GM19324 (cell line): ENCODE measurements around the gene GLYR1.
"Not testable (repeated sequence)": the region's sequence is repeated elsewhere in the genome, so short reads cannot be mapped to it uniquely, and the experiment has no call there.

Source experiments
- ATAC-seq: cut with Tn5 transposase; IDR thresholded peaks from one replicate; pipeline ENCODE4 v1.9.1; 2021; ENCODE audit warnings: mild to moderate bottlenecking, moderate library complexity; ENCODE audit not compliant: unreplicated experiment, low FRiP score

The GLYR1 gene

GRCh38 chr16:4795181-4795827 is 51.8 kb downstream of the GLYR1 start, which contains the start of gene SMIM22:
SMIM22 (plus strand) TSS chr16:4795369; CDS start chr16:4795735, 366 bp downstream.
- no peak for ATAC-seq

DNA sequence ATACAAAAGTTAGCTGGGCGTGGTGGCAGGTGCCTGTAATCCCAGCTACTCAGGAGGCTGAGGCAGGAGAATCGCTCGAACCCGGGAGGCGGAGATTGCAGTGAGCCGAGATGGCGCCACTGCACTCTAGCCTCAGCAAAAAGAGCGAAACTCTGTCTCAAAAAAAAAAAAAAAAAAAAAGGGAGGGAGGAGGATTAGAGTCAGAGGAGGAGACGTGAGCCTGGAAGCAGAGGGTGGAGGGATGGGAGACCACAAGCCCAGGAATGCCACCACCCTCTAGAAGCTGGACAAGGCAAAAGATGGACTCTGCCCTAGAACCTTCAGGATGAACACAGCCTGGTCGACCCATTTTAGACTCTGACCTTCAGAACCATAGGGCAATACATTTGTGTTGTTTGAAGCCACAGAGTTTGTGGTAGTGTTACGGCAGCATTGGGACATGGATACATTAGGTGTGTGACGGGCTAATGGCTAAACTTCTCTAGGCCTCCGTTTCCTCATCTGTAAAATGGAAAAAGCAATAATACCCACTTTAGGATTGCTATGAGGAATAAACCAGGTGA is 54.1 kb downstream of the GLYR1 start:
- ATAC-seq: no peak

DNA sequence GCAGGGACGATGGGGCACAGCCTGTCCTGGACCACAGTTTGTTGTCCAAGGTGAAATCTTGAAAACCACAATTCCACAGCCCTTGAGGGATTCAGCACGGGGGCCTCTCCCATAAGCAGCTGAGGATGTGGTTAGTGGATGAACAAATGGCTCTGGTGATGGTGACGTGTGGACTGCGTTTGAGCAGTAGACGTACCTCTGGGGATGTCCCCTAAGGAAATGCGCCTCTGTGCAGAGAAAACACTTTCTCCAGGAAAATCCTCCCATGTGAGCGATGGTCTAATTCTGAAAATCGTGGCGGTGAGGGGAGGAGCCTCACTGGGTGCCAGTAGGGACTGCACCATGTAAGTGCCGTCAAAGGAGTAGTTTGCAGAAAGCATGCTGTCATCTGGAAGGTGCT is 56.2 kb downstream of the GLYR1 start:
- no peak for ATAC-seq

- no peak for ATAC-seq
These were observed 56.8 kb downstream of the GLYR1 start for GRCh38 chr16:4790261-4790660.

GRCh38 chr16:4788910-4789309 is 58.2 kb downstream of the GLYR1 start:
- no peak for ATAC-seq

DNA sequence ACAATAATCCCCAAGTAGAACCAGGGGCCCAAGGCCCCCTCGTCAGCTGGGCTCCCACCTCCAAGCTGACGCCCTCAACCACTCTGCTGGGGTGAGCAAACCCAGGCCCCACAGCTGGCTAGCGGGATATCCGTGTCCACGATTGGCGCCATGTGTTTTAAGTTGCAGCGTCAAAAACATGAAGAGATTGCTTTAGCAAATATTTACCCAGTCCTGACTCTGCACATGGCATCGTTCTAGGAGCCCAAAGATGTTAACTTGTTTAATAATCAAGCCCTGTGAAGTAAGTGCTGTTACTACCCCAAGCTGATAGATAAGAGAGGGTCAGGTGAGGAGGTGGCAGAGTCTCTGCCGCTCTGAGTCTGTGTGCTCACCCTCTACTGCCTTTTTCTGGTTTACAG is 58.6 kb downstream of the GLYR1 start:
- ATAC-seq: no peak

- ATAC-seq: no peak
These were observed 59.2 kb downstream of the GLYR1 start, which contains the start of gene SEPTIN12 for GRCh38 chr16:4787627-4788482. SEPTIN12 (minus strand) TSS chr16:4788345; CDS start chr16:4787645, 700 bp downstream.

DNA sequence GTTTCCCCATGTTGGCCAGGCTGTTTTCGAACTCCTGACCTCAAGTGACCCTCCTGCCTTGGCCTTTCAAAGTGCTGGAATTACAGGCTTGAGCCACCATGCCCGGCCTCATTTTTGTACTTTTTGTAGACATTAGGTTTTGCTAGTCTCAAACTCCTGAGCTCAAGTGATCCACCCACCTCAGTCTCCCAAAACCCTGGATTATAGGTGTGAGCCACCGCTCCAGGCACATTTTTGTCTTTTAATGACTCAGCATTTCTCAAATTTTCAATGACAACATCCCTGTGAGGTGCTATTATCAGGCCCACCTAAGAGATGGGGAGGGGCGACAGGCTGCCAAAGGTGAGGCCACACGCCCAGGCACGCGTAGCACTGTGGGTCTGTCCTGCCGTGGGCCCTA is 60.0 kb downstream of the GLYR1 start:
- ATAC-seq: no peak

DNA sequence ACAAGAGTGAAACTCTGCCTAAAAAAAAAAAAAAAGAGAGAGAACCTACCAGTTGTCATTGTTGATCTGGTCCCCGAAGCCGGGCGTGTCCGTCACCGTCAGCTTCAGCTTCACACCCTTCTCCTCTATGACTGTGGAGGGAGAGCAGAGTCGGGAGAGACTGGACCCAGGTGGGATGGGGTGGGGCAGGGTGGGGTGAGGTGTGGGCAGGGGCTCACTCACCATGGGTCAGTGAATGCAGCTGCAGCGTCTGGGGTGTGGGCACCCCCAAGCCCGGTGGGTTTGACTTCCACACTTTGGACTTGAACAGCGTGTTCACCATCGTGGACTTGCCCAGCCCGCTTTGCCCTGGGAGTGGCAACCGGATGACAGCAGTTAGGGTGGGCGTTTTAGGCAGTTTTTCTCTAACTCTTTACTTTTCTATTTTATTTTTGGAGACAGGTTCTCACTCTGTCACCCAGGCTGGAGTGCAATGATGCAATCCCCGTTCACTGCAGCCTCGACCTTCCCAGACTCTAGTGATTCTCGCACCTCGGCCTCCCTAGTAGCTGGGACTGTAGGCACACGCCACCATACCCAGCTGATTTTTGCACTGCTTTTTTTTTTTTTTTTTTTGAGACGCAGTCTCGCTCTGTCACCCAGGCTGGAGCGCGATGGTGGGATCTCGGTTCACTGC is 61.2 kb downstream of the GLYR1 start:
- ATAC-seq: no peak

GRCh38 chr16:4784444-4784987 is 62.6 kb downstream of the GLYR1 start:
- ATAC-seq: not testable (repeated sequence)

GRCh38 chr16:4783951-4784336 is 63.1 kb downstream of the GLYR1 start:
- no peak for ATAC-seq

DNA sequence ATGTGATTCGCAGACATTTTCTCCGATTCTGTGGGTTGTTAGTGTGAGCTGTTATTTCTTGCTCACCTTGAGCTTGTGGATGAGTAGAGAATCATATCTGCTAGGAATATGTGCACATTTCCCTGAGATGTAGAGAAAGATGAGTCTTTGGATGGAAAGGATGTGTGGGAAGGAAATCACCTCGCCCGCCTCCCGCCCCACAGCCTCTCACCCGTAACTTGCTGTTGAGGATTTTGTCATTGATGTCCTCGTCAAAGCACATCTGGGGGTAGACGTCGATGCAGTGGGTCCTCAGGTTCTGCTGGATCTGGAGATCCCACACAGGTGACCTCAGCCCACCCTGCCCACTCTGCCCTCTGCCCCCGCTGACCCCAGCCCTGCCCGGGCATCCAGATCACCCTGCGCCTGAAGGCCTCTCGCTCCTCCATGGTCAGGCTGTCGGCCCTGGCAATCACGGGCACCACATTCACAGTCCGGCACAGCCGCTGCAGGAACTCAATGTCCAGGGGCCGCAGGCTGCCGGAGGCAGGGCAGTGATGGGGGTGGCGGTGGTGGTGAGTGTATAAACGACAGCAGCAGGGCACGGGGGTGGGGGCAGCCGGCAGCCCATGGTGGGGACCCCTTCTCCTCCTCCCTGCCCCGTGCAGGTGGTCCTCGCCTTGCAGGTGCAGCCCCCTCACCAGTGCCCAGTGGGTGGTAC is 63.7 kb downstream of the GLYR1 start:
- ATAC-seq: no peak

DNA sequence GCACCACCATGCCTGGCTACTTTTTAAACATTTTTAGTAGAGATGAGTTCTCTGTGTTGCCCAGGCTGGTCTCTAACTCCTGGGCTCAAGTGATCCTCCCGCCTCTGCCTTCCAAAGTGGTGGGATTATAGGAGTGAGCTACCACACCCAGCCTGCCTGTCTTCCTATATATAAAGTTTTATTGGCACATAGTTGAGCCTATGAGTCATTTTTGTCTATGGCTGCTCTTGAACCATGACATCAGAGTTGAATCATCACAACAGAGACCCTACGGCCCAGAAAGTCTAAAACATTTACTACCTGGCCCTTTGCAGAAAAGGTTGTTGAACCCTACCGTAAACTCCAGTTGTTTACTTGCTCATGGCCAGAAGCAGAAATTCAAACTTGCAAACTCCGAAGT is 66.9 kb downstream of the GLYR1 start:
- ATAC-seq: no peak

- no peak for ATAC-seq
These were observed 69.1 kb downstream of the GLYR1 start for GRCh38 chr16:4778050-4778392.

DNA sequence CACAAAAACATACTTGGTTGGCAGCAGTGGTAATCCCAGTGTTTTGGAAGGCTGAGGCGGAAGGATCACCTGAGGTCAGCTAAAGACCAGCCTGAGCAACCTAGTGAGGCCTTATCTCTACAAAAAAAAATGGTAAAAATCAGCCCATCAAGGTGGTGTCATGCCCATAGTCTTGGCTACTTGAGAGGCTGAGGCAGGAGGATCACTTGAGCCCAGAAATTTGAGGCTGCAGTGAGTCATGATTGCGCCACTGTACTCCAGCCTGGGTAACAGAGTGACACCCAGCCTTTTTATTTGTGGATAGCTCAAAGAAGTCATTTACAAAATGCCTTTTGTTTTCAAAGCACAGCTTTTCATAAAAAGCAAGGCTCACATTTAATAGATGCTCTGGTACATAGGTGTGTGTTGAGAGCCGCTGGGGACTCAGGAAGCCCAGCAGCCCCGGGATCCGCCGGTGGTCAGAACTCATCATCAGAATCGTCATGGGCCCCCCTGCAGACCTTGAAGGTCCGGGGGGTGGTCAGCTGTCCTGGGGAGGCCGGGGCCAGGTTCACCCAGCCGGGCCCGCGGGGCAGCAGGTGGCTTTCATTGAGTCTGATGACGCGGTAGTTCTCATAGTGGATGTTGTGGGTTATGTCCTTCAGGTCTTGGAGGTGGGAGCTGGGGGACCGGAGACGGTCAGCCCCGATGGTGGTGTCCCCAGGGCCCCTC is 69.6 kb downstream of the GLYR1 start:
- no peak for ATAC-seq

- ATAC-seq: no peak
These were observed 70.9 kb downstream of the GLYR1 start for GRCh38 chr16:4776141-4776705.

DNA sequence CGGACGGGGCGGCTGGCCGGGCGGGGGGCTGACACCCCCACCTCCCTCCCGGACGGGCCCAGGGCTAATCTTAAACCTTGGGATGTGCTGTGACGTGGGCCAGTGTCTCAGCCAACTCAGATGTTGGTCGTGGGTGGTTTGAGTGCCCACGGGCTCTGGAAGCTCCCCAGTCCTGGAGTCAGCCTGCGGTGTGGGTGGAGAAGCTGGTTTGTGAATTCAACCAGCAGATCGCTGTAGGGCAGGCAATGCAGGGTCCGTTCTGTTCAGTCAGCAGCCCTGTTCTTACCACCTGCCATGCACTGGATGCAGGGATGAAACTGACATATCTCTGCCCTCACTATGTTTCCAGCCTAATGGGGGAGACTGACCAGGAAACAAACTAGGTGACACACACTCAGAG is 72.1 kb downstream of the GLYR1 start:
- ATAC-seq: no peak

DNA sequence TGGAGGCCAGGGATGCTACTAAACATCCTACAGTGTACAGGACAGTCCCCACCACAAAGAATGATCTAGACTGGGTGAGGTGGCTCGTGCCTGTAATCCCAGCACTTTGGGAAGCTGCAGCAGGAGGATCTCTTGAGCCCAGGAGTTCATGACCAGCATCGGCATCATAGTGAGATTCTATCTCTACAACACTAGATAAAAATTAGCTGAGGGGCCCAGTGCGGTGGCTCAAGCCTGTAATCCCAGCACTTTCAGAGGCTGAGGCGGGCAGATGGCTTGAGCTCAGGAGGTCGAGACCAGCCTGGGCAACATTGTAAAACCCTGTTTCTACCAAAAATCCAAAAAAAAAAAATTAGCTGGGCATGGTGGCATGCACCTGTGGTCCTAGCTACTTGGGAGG is 74.7 kb downstream of the GLYR1 start:
- ATAC-seq: no peak

DNA sequence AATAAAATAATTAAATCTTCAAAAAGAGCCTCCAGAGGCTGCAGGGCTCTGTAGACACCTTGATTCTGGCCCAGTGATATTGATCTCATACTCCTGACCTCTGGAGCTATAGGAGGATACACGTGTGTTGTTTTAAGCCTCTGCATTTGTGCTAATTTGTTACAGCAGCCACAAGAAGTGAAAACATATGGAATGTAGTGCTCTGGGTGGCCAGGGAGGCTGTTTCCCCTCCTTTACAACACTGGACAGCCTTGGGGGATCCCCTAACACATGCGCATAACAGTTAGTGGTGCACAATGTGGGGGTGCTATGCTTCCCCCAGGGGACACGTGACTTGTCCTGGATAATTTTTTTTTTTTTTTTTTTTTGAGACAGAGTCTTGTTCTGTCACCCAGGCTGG is 75.4 kb downstream of the GLYR1 start:
- ATAC-seq: no peak
